D721Med (cell line): Measurements from ENCODE around the gene SEM1.

ENCODE experiments used
- DNase-seq: peaks from one replicate; pipeline ENCODE4 v3.0.0; 2011; ENCODE audit warnings: low spot score; ENCODE audit not compliant: insufficient read length
- FAIRE-seq: peaks from 2 replicates; lab custom pipeline; 2011; peaks lifted over from hg19 to GRCh38; lab: Jason Lieb, UNC
- CTCF ChIP-seq: IDR thresholded peaks from 2 replicates; pipeline ENCODE4 v1.5.1; 2012; ENCODE audit warnings: mild to moderate bottlenecking, control low read depth; ENCODE audit not compliant: insufficient read depth; ENCODE audit errors: missing control alignments

The SEM1 gene

GRCh38 chr7:96719164-96719563 is 9.5 kb upstream of the SEM1 start:
- TF ChIP-seq CTCF: no peak
- DNase-seq (no peak), FAIRE-seq (no peak)

GRCh38 chr7:96718107-96719003 is 8.7 kb upstream of the SEM1 start:
- DNase-seq: no peak
- FAIRE-seq: no peak
- no peak for TF ChIP-seq CTCF

GRCh38 chr7:96713037-96713436 is 3.4 kb upstream of the SEM1 start:
- FAIRE-seq (no peak), DNase-seq (no peak)
- TF ChIP-seq CTCF: no peak

- TF ChIP-seq CTCF: no peak
- DNase-seq (no peak), FAIRE-seq (no peak)
Observed at GRCh38 chr7:96710544-96710943, 898 bp upstream of the SEM1 start.

- TF ChIP-seq CTCF: no peak
- FAIRE-seq: no peak
- DNase-seq: no peak
Observed at GRCh38 chr7:96708872-96709271, 774 bp downstream of the SEM1 start.

GRCh38 chr7:96707901-96708774 is 1.5 kb downstream of the SEM1 start:
- DNase-seq (no peak), FAIRE-seq (no peak)
- no peak for TF ChIP-seq CTCF
